Stimulated activated CD8-positive, alpha-beta memory T cell treated with anti-CD3 and anti-CD28 coated beads, Interleukin-4, amount 100 ng/mL, for 24 hours (primary cell): ENCODE measurements around the gene IRF2BP1.

Experiments used
- DNase-seq: peaks from one replicate; pipeline ENCODE4 v3.0.0-alpha.2; 2020; ENCODE audit warnings: low read depth

The IRF2BP1 gene

GRCh38 chr19:45863335-45863839 lies 22.6 kb downstream of the IRF2BP1 start:
- no peak for DNase-seq

GRCh38 chr19:45862564-45863334 lies 23.2 kb downstream of the IRF2BP1 start, which contains the start of gene SYMPK:
Gene SYMPK (minus strand): TSS chr19:45863147. CDS start chr19:45854495, 8,652 bp downstream.
- peak; percentile 97 for DNase-seq

- DNase-seq: no peak
Observed at GRCh38 chr19:45862271-45862563, 23.7 kb downstream of the IRF2BP1 start.

GRCh38 chr19:45860359-45861259 lies 25.3 kb downstream of the IRF2BP1 start:
- DNase-seq: no peak

GRCh38 chr19:45854167-45854778 lies 31.7 kb downstream of the IRF2BP1 start:
- no peak for DNase-seq

GRCh38 chr19:45852983-45853382 lies 33.0 kb downstream of the IRF2BP1 start:
- DNase-seq: no peak

GRCh38 chr19:45852145-45852750 lies 33.7 kb downstream of the IRF2BP1 start:
- DNase-seq: no peak

- no peak for DNase-seq
Observed at GRCh38 chr19:45848922-45849321, 37.0 kb downstream of the IRF2BP1 start.

- DNase-seq: no peak
Observed at GRCh38 chr19:45847663-45848062, 38.3 kb downstream of the IRF2BP1 start.

GRCh38 chr19:45842198-45842597 lies 43.7 kb downstream of the IRF2BP1 start:
- DNase-seq: no peak

- no peak for DNase-seq
Observed at GRCh38 chr19:45834970-45835369, 51.0 kb downstream of the IRF2BP1 start.
